Vagina (tissue), 2 donors: ENCODE data around the gene KRT9.

Experiments
- POLR2A ChIP-seq, 2 donors: fragments of 450-650 bp; IDR thresholded peaks; one replicate each; pipeline ENCODE4 v1.6.1; 2017; ENCODE audit warnings: antibody characterized with exemption in 2 of 2, mild to moderate bottlenecking in 2 of 2, moderate library complexity in 2 of 2
- POLR2AphosphoS5 ChIP-seq, 2 donors: sonication (generic); formaldehyde crosslinking; IDR thresholded peaks; one replicate each; pipeline ENCODE4 v1.9.0; 2017; ENCODE audit warnings: antibody characterized with exemption in 2 of 2, mild to moderate bottlenecking in 2 of 2, low read depth in 1 of 2; ENCODE audit not compliant: insufficient read depth in 1 of 2
- TF ChIP-seq, protein P1 (sequence below), 3 experiments: fragments of 450-650 bp in 2 of 3; fragments of 200-600 bp in 1 of 3; sonication (generic) in 1 of 3; IDR thresholded peaks; one replicate each; pipeline ENCODE4 v1.5.1; 2017 to 2019; ENCODE audit warnings: antibody characterized with exemption in 3 of 3, mild to moderate bottlenecking in 2 of 3, moderate library complexity in 2 of 3

DNA sequence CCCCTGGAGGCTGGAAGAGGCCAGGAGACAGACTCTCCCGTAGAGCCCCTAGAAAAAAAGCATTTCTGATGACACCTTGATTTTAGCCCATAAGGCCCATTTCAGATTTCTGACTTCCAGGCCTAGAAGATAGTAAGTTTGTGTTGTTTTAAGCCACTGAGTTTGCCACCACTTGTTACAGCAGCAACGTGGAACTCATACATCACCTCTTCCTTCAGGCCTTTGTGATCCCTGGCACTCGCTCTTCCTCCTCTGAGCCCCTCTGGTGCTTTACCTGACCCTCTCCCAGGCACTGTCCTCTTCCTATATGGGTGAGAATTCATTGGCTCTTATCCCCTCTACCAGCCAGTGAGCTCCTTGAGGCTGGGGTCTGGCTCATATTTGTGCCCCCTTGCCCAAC, 25.0 kb downstream of the KRT9 start:
- no peak for TF ChIP-seq POLR2A (IDR thresholded peaks at IDR 0.05)
- TF ChIP-seq, protein P1, sequence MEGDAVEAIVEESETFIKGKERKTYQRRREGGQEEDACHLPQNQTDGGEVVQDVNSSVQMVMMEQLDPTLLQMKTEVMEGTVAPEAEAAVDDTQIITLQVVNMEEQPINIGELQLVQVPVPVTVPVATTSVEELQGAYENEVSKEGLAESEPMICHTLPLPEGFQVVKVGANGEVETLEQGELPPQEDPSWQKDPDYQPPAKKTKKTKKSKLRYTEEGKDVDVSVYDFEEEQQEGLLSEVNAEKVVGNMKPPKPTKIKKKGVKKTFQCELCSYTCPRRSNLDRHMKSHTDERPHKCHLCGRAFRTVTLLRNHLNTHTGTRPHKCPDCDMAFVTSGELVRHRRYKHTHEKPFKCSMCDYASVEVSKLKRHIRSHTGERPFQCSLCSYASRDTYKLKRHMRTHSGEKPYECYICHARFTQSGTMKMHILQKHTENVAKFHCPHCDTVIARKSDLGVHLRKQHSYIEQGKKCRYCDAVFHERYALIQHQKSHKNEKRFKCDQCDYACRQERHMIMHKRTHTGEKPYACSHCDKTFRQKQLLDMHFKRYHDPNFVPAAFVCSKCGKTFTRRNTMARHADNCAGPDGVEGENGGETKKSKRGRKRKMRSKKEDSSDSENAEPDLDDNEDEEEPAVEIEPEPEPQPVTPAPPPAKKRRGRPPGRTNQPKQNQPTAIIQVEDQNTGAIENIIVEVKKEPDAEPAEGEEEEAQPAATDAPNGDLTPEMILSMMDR (IDR thresholded peaks at IDR 0.05): no peak
- TF ChIP-seq POLR2AphosphoS5 (IDR thresholded peaks at IDR 0.05; ENCODE audit: insufficient read depth in 1 of 2, low read depth in 1 of 2): no peak
